ENCODE data around the gene SPCS1.

Gene SPCS1

DNA sequence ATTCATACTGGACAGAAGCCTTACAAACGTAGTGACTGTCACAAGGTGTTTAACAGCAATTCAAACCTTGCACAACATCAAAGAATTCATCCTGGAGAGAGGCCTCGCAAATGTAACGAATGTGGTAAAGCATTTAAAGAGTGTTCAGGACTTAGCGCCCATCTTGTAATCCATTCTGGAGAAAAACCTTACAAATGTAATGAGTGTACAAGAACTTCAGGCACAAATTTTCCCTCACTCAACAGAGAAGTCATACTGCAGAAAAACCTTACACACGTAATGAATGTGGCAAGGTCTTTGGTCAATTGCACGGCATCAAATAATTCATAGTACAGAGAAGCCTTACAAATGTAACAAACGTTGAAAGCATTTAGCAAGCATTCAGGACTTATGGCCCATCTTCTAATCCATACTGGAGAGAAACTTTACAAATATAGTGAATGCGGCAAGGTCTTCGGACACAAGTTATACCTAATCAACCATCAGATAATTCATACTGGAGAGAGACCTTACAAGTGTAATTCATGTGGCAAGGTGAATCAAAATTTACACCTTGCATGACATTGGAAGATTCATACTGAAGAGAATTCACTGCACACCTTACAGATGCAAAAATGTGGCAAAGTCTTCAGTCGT is 27.5 kb downstream of the SPCS1 start:
- DNase-seq: no peak

DNA sequence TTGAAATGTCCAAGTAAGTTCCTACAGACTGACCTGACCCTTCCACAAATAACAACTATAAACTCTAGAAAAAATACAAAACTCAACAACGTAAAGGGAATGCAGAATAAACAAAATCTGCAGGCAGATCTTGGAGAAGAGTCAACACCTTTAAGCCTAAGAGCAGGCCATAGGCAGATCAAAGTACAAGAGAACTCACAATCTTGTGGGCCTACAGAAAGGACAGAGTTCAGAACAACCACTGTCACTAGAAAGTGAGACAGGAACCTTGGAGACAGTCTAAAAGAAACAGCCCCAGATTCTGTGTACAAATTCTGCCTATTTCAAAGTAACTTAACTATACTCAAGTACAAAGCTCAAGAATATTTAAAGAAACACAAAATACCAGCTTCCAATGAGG is 33.8 kb downstream of the SPCS1 start:
- no peak for DNase-seq

DNA sequence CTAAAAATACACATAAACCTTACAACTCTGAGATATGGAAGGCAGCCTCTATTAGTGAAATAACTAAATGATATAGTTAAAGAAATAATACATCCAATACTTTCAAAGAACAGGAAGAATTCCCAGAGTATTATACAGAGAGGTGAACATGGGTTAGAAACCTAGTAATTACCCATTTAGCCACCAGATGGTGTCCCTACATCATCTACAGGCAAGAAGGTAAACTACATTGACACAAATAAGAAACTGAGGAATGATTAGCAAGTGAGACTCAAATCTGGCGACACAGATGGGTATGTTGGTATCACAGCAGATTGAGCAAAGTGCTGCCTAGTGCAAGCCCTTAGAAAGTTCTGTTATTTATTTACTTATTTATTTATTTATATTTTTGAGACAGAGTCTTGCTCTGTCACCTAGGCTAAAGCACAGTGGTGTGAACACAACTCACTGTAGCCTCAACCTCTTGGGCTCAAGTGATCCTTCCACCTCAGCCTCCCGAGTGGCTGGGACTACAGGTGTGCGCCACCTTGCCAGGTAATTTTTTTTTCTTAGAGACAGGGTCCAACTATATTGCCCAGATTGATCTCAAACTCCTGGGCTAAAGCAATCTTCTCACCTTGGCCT is 36.6 kb downstream of the SPCS1 start:
- DNase-seq: peak; percentile 40

DNA sequence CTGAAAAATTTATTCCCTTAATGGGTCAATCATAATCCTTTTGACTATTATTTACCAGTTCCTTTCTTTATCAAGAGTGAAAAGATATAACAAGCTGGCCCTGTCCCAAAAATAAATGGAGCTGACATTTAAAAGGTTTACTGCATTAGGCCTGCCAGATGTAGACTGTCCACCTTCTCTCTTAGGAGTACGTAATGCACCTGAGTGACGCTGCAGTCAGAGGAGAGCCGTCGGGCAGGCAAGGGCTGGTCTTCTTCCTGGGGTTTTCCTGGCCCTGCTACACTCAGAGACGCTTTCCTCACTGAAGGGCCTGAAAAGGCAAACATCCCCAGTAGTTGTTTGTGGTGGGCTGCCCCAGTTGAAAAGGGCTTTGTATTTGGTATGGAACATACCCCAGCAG is 37.2 kb downstream of the SPCS1 start:
- no peak for DNase-seq

DNA sequence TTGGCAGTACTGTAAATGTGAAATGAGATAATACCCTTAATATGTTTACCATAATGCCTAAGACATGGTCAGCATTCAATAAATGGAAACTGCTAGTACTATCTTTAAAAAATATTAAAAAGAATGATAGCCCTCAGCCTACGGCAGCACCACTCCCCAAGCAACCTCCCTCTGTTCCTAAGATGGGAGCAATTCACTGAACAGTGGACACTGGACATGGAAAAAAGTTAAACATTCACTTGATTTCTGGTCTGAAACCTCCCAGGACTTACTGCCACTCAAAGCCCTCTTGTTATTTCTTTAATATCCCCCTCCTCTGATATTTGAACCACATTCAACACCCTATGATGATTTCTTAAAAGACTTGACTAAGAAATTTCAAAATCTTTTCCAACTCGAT is 37.8 kb downstream of the SPCS1 start:
- DNase-seq: no peak

DNA sequence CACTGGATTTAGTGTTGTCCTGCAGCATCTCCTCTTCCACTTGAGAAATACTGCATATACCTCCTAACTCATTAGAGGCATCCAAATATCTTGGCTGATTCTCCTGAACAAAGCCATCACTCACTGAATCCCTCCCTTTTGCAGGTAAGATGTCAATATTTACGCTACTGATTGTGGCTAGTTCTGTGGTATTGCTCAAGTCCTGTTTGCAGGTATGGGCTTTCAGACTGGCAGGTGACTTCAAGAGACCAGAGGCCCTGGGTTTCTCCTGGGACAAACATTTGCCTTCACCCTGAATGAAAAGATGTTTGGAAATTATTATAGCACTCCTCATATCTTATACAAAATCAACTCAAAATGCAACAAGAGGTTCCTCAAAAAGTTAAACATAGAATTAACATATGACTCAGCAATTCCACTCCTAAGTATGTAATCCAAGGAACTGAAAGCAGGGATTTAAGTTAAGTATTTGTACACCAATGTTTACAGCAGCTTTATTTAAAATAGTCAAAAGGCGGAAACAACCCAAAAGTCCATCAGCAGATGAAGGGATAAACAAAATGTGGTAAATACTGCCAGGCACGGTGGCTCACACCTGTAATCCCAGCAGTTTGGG is 46.2 kb downstream of the SPCS1 start:
- DNase-seq: no peak

DNA sequence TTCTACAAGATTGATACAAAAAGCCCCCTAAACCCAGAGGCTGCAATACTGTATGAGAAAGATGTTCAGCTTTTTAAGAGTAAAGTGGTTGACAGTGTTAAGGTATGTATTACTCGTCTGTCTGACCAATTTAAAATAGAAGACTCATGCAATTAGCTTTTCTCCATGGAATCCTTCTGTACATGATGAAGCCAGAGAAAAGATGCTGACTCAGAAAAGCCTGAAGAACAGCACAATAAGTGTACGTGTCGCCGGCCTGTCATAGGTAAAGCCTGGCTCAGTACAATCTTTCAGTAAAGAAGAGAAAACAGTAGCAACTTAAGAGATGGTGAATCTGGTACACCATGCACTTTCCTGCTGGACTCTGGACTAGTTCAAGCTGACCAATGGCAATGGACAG is 48.5 kb downstream of the SPCS1 start:
- DNase-seq: no peak

DNA sequence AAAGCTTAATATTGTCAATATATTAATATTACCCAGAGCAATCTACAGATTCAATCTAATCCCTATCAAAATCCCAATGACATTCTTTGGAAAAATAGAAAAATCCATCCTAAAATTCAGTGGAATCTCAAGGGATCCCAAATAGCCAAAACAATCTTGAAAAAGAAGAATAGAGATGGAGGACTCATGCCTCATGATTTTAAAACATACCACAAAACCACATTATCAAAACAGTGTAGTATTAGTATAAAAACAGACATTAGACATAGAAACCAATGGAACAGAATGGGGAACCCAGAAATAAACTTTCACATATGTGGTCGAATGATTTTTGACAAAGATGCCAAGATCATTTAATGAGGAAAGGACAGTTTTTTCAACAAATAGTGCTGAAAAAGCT is 50.2 kb downstream of the SPCS1 start:
- no peak for DNase-seq

Data from CD4-positive, alpha-beta T cell treated with Interleukin-21 for 1 hour (primary cell).